Colonic mucosa (tissue), 4 donors: Measurements from ENCODE around the gene ST3GAL2. TPM values are rescaled to one million over a fixed set of nuclear protein-coding genes. Genes with fewer than 3 reads are reported as not detected.

Experiments
- DNase-seq: peaks from one replicate; pipeline ENCODE4 v3.0.0-alpha.2; 2020
- H3K27ac ChIP-seq: fragments of 200-600 bp; one replicate; pipeline ENCODE4 v1.8.0; 2021
- H3K27me3 ChIP-seq: fragments of 200-600 bp; one replicate; pipeline ENCODE4 v1.8.0; 2021
- H3K36me3 ChIP-seq: fragments of 200-600 bp; one replicate; pipeline ENCODE4 v1.8.0; 2021
- H3K4me1 ChIP-seq: fragments of 200-600 bp; one replicate; pipeline ENCODE4 v1.8.0; 2021; ENCODE audit warnings: mild to moderate bottlenecking
- H3K4me3 ChIP-seq: fragments of 200-600 bp; one replicate; pipeline ENCODE4 v1.8.0; 2021
- H3K9ac ChIP-seq, 2 donors: one replicate each; pipeline ENCODE4 v1.7.0; 2013; ENCODE audit warnings: control low read depth in 2 of 2, low read depth in 2 of 2, low read length in 2 of 2
- H3K9me3 ChIP-seq: fragments of 200-600 bp; one replicate; pipeline ENCODE4 v1.8.0; 2021
- CTCF ChIP-seq: fragments of 200-600 bp; IDR thresholded peaks from one replicate; pipeline ENCODE4 v1.8.0; 2022; ENCODE audit warnings: antibody characterized with exemption, mild to moderate bottlenecking
- intact Hi-C: fragments of 100-400 bp; cut with DNase I; formaldehyde crosslinking; loops from one replicate; pipeline ENCODE4 v1.14.1; 2022
- total RNA-seq, 2 donors: library from RNA; stranded (reverse); fragmentation: NEBNext Ultra II Directional in 1 of 2; extraction: Animal tissue kit (Norgen Biotek cat#: 25700) in 1 of 2; gene quantifications; one replicate each; pipeline ENCODE4 v1.2.1, GENCODE V29; 2021
- donor health status: healthy.
- donor health status: DM: no; HTN: no; CAD: no.
- donor health status: DM: no; HTN: no; CAD: no.

The ST3GAL2 gene
- total RNA-seq, 2 donors from 2014 or later, result 6.9 to 8.1 TPM

- no peak for TF ChIP-seq CTCF
- Histone ChIP-seq H3K9me3 (no peaks in the 10 kb centered on the region), H3K36me3 (peaks cover 6% of the 10 kb centered on the region), H3K27me3 (no peaks in the 10 kb centered on the region), H3K27ac (no peak overlapping the region), H3K4me1 (no peaks in the 10 kb centered on the region), H3K4me3 (no peak overlapping the region), H3K9ac (no peak overlapping the region)
- intact Hi-C loops, result no loop called here
- DNase-seq, result no peak
Measured at GRCh38 chr16:70480127-70481105, 41.5 kb upstream of the ST3GAL2 start.

- Histone ChIP-seq H3K4me1 (no peaks in the 10 kb centered on the region), H3K4me3 (no peak overlapping the region), H3K27me3 (no peaks in the 10 kb centered on the region), H3K36me3 (no peaks in the 10 kb centered on the region), H3K9me3 (no peaks in the 10 kb centered on the region), H3K27ac (no peak overlapping the region), H3K9ac (no peak overlapping the region)
- intact Hi-C loops, result no loop called here
- TF ChIP-seq CTCF, result no peak
- DNase-seq, result no peak
Measured at GRCh38 chr16:70478912-70479341, 40.0 kb upstream of the ST3GAL2 start.

- Histone ChIP-seq H3K4me3 (no peak overlapping the region), H3K4me1 (no peaks in the 10 kb centered on the region), H3K36me3 (no peaks in the 10 kb centered on the region), H3K9ac (no peak overlapping the region), H3K27me3 (no peaks in the 10 kb centered on the region), H3K27ac (no peak overlapping the region), H3K9me3 (no peaks in the 10 kb centered on the region)
- TF ChIP-seq CTCF, result no peak
- intact Hi-C loops, result no loop called here
- no peak for DNase-seq
Measured at GRCh38 chr16:70478169-70478568, 39.3 kb upstream of the ST3GAL2 start.

- no peak overlapping the region for H3K27ac ChIP-seq
- DNase-seq, result no peak
- no peaks in the 10 kb centered on the region for H3K36me3 ChIP-seq
- peak overlapping the region; percentile 2 to 26 for H3K9ac ChIP-seq
- H3K9me3 ChIP-seq, result no peaks in the 10 kb centered on the region
- intact Hi-C loops, result no loop called here
- no peaks in the 10 kb centered on the region for H3K27me3 ChIP-seq
- no peaks in the 10 kb centered on the region for H3K4me1 ChIP-seq
- no peak for TF ChIP-seq CTCF
- H3K4me3 ChIP-seq, result no peak overlapping the region
Measured at GRCh38 chr16:70476272-70477020, 37.5 kb upstream of the ST3GAL2 start.

GRCh38 chr16:70475054-70475871 is 36.4 kb upstream of the ST3GAL2 start:
- H3K27me3 ChIP-seq, result no peaks in the 10 kb centered on the region
- no peaks in the 10 kb centered on the region for H3K9me3 ChIP-seq
- no peak overlapping the region for H3K9ac ChIP-seq
- no peaks in the 10 kb centered on the region for H3K4me1 ChIP-seq
- no peaks in the 10 kb centered on the region for H3K36me3 ChIP-seq
- no peak overlapping the region for H3K27ac ChIP-seq
- no peak for DNase-seq
- no peak for TF ChIP-seq CTCF
- H3K4me3 ChIP-seq, result no peak overlapping the region
- intact Hi-C loops, result no loop called here
